Measurements from ENCODE around the gene PFKFB2.
A peak's percentile ranks its signal among the peaks of the same experiment; 100 is the strongest.

PFKFB2 gene

DNA sequence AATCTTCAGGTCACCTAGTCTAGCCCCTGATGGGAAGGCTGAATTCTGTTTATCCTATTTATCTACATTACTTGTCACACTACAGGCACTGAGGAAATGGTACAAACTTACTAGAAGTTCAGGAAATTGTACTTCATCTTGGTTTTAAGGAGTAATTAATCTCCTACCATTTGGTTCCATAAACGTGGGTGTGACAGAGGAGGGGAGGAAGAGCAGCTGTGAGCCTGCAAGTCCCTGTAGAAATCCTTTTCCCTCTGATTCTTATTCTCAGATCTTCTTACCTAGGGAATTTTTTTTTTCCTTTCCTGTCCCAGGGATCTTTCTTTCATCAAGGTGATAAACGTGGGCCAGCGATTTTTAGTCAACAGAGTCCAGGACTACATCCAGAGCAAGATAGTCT lies 14.1 kb downstream of the PFKFB2 start:
- no peak for DNase-seq (ENCODE audit: low spot score)

DNA sequence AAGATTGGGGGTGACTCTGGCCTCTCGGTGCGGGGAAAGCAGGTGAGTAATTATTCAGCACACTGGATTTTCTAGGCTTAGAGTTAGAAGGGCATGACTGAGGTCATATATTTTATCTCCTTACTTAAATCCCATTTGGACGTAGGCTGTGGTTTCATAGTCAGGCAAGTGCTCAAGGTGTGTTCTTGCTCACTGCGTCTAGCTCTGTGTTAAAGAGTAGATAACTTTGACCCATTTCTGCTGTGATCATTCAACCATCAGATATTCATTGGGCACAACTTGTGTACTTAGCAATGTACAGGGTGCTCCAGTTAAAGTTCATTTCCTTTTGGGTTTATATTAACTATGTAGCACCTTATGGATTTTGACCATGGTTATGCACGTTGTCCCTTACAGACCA lies 14.6 kb downstream of the PFKFB2 start:
- DNase-seq (ENCODE audit: low spot score), result no peak

GRCh38 chr1:207069061-207069460 lies 16.0 kb downstream of the PFKFB2 start:
- DNase-seq (ENCODE audit: low spot score), result no peak

DNA sequence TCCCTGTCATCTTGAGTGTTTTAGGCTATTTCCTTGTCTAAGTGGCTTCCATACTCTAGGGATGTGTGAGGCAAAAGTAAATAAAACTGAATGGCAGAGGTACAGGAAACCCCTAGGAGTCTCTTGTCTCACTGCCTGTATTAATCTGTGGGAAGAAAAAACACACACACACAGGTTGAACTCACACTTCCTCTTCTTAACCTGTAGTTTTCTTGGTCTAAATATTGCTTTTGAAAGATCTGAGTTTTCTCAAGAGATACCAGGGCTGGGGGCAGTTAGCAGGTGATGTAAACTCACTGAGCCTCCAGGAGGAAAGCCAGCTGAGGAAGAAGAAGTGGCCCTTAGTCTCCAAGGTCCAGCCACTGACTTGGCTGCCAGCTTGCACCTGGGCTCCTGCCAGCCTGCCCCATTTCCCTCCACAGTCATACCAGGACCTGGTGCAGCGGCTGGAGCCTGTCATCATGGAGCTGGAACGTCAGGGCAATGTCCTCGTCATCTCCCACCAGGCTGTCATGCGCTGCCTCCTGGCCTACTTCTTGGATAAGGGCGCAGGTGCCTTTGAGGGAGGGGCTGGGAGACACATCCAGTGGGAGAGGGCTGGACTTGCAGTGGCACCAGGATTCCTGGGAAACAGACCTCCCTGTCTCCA lies 16.9 kb downstream of the PFKFB2 start:
- no peak for DNase-seq (ENCODE audit: low spot score)

- no peak for DNase-seq (ENCODE audit: low spot score)
Observed at GRCh38 chr1:207070811-207071210, 17.7 kb downstream of the PFKFB2 start.

DNA sequence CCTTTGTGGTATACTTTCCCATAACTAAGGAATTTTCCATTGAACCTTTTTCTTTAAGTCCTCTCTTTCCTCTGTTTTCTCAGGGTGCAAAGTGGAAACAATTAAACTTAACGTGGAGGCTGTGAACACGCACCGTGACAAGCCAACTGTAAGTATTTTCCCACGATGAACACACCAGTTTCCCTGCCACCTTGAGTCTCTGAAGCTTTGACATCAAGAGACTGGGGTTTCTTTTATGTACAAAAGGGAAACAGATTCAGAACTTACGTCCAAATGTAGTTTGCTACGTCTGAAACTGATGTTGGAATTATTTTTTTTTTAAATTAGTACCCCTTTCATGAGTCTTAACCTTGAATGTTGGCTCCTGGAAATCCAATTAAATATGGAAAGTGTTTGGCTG lies 18.4 kb downstream of the PFKFB2 start:
- DNase-seq (ENCODE audit: low spot score), result no peak

GRCh38 chr1:207072233-207072632 lies 19.2 kb downstream of the PFKFB2 start:
- DNase-seq (ENCODE audit: low spot score), result no peak

DNA sequence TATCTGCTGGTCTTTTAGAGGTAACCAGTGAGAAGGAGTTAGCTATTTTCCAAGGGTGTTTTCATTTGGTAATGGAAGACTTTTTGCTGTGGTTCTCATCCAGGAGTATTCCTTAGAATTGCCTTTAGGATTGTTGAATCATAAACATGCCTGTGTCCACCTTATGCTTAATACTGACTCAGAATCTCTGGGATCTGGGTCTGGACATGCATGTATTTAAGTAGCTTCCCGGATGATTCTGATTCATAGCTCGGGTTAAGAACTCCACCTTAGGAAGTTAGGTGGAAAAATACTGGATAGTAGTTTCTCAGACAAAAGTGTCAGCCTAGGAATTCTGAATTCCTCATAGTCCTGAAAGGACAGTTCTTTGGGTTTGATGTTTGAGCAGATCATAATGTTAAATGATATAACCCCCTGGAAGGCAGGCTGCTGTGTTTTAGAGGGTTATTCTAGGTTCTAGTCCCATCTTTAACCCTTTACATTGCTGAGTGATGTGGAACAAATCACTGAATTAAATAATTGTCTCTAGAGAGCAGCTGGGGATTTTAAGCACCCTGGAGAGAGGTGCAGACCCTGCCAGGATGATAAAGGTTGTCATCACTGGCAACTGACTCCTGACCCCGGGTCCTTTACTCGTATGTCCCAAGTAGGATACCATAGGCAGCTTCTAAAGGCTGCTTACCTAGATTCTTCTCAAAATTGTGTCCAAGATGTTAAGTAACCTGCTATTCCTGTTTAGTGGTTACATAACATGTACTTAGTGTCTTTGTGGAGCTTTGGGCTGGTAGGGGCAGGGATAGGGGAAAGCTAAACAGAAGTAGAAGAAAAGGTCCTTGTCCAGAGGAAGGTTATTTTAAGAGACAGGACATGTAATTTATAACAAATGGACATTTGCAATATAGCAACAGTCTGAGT lies 21.1 kb downstream of the PFKFB2 start:
- no peak for DNase-seq (ENCODE audit: low spot score)

GRCh38 chr1:207076181-207076955 lies 23.3 kb downstream of the PFKFB2 start:
- no peak for DNase-seq (ENCODE audit: low spot score)

DNA sequence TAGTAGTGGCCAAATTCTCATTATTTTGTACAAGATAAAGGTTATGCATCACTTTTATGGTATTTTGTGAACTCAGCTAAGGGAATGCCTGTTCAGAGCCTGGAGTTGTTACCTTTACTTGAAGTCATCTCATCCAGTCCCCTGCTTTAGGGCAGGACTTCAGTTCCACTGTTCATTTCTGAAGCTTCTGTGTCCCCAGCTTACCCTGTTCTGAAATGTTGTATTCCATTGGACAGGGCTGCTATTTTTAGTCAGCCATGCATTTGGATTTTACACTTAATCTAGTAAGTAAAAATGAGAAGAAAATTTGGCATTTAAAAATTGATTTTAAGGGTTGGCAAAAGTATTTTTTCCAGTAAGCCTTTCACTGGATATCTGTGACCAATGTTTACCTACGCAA lies 23.9 kb downstream of the PFKFB2 start:
- DNase-seq (ENCODE audit: low spot score), result no peak

- DNase-seq (ENCODE audit: low spot score), result peak; percentile 85
Observed at GRCh38 chr1:207077470-207078377, 24.6 kb downstream of the PFKFB2 start.

DNA sequence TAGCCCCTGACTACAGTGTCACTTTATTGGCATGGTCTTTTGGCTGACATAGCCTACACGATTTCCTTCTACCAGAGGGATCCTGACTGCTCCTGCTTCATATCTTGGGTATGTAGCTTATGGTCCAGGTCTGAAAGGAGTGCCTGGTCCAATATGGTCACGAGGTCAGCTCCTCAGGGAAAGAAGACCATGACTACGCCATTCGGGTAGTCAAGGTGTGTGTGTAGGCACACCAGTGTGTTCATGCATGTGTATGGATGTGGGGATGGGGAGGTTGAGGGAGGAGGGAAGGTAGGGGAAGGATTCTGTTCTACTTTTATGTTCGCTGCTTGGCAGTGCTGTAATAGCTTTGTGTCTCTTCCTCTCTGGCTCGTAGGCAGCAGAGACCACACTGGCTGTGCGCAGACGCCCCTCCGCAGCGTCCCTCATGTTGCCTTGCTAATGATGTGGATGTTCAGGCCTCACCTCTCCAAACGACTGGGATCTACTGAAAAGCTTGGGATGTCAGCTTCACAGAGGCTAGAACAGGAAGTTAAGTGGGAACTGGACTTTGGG lies 25.6 kb downstream of the PFKFB2 start:
- DNase-seq (ENCODE audit: low spot score), result no peak

DNA sequence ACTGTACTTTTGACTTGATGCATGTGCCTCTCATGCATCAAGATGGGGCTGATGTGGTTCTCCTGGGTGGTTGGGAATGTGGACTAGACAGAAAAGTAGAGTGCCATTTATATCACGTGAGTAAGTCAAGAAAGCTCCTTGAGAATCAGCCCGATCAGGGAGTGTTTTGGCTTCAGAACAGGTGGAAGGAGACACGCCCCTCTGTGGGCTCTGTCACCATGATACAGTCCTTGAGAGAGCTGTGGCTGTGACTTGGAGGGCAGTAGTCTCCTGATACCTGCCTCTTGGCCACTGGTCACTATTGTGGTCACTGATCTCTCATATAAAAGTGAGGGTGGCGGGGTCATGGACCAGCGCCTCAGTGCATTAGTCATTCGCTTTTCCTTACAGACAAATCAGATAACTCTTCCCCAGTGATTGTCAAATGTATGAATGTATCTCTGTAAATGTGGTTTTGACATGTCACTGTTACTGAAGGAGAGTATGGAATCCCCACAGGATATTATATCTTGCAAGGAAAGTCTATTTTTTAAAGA lies 26.7 kb downstream of the PFKFB2 start:
- DNase-seq (ENCODE audit: low spot score), result no peak

- no peak for DNase-seq (ENCODE audit: low spot score)
Observed at GRCh38 chr1:207081088-207081487, 28.0 kb downstream of the PFKFB2 start.

- no peak for DNase-seq (ENCODE audit: low spot score)
Observed at GRCh38 chr1:207081806-207082205, 28.7 kb downstream of the PFKFB2 start.

GRCh38 chr1:207084232-207084631 lies 31.2 kb downstream of the PFKFB2 start:
- peak; percentile 21 for DNase-seq (ENCODE audit: low spot score)

GRCh38 chr1:207084701-207085180 lies 31.7 kb downstream of the PFKFB2 start:
- peak; percentile 85 for DNase-seq (ENCODE audit: low spot score)

DNA sequence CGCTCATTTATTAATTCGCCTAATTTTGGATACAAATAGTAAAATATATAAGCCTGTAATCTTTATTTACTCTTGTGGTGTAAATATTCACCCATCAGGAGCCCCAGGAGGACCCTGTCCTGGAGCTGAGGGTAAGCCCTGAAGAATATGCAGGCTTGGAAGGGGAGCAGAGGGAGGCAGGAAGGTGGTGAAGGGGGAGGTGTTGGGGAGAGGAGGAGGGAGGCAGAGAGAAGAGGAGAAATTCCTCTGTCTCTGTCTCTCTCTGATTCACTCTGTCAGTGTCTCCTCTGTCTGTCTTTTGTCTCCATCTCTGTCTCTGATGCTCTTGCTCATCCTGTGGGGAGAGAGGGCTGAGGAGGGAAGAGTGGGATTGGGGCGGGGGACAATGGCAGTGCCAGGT lies 32.8 kb downstream of the PFKFB2 start:
- no peak for DNase-seq (ENCODE audit: low spot score)

DNA sequence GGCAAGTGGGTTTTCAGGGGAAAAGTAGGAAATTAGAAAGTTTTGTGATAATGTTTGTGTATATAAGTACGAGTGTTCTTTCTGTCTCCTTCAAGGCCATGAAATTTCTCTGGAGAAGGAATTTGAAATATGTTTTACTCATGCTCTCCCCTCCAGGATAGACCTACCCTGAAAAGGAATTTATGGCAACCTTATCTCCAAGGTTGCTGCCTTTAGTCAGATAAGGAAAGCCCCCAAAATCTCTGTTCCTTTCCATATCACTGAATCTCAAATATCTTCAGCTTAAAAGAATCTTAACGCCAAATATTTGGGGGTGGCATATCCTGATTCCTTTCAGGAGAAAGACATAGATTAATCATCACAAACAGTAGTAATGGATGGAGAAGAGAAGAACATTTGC lies 35.1 kb downstream of the PFKFB2 start:
- no peak for DNase-seq (ENCODE audit: low spot score)

DNA sequence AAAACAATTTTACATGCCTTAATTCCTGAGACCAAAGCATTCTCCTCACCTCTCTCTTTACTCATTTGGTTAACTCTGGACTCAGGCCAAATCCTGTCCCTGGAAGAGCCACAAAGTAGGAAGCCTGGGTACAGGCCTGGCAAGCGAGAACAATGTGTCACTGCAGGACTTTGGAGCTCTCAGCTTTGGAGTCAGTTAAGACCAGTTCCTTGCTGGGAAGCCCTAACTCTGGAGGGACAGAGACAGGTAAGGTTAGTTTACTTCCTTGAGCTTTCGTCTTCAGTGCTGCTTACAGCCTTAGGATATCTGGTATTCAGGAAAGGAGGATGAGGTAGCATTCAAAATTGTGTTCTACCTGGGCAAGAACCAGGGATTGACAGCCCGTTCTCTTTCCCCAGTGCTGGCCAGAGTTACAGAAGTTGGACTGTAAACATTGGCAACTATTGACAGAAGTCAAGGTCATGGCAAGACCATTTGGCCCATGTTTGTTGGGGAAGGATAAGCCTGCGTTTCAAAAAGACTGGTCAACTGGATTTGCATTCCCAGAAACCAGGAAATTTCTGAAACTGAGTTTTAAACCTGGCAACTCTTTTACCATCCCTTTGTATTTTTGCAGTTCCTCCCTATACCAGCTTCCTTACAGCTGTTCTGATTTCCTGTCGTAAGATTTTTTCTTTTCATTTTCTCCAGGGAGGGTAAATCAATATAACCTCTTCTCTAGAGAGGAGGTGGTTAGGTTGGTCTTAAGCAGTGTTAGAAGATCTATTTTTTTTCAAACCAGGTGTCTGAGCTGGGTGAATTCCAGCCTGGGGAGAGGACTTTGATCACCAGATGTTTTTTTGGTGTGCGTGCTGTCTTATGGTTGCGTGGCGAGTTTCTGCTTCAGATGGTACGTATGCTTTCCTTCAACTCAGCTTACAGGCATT lies 35.9 kb downstream of the PFKFB2 start, which contains the start of gene C4BPB:
Gene C4BPB, plus strand, starts transcription at position 160 of the 926 bp plus-strand sequence. Its CDS starts 672 bp downstream, at position 832.
- DNase-seq (ENCODE audit: low spot score), result no peak
